ENCODE data around the gene ZC3H11A.
"Not testable (repeated sequence)": the region's sequence is repeated elsewhere in the genome, so short reads cannot be mapped to it uniquely, and the experiment has no call there.

The ZC3H11A gene

GRCh38 chr1:203778789-203779188 is 16.6 kb upstream of the ZC3H11A start:
- TF ChIP-seq CTCF (IDR thresholded peaks at IDR 0.05), result no peak
- Histone ChIP-seq H3K27me3 (ENCODE audit: control insufficient read depth, insufficient read depth, low read length) (no peaks in the 10 kb centered on the region), H3K4me1 (no peaks in the 10 kb centered on the region), H2AFZ (no peak overlapping the region), H3K9me3 (ENCODE audit: control insufficient read depth, low read length) (no peaks in the 10 kb centered on the region), H3K9ac (no peak overlapping the region), H3K79me2 (no peaks in the 10 kb centered on the region), H3K4me3 (ENCODE audit: low read depth, low read length) (no peak overlapping the region), H3K27ac (no peak overlapping the region), H3K4me2 (ENCODE audit: low read length) (no peak overlapping the region), H3K36me3 (ENCODE audit: control insufficient read depth, insufficient read depth, low read length) (no peaks in the 10 kb centered on the region)

GRCh38 chr1:203781962-203782361 is 13.5 kb upstream of the ZC3H11A start:
- Histone ChIP-seq H3K9me3 (ENCODE audit: control insufficient read depth, low read length) (no peaks in the 10 kb centered on the region), H2AFZ (no peak overlapping the region), H3K4me1 (no peaks in the 10 kb centered on the region), H3K36me3 (ENCODE audit: control insufficient read depth, insufficient read depth, low read length) (no peaks in the 10 kb centered on the region), H3K9ac (no peak overlapping the region), H3K4me2 (ENCODE audit: low read length) (no peak overlapping the region), H3K4me3 (ENCODE audit: low read depth, low read length) (no peak overlapping the region), H3K79me2 (no peaks in the 10 kb centered on the region), H3K27me3 (ENCODE audit: control insufficient read depth, insufficient read depth, low read length) (no peaks in the 10 kb centered on the region), H3K27ac (no peak overlapping the region)
- no peak for TF ChIP-seq CTCF (IDR thresholded peaks at IDR 0.05)

GRCh38 chr1:203789966-203790365 is 5.5 kb upstream of the ZC3H11A start:
- H3K27ac ChIP-seq, result no peak overlapping the region
- no peak overlapping the region for H2AFZ ChIP-seq
- H3K9me3 ChIP-seq (ENCODE audit: control insufficient read depth, low read length), result no peaks in the 10 kb centered on the region
- H3K9ac ChIP-seq, result no peak overlapping the region
- H3K4me3 ChIP-seq (ENCODE audit: low read depth, low read length), result no peak overlapping the region
- no peaks in the 10 kb centered on the region for H3K4me1 ChIP-seq
- no peaks in the 10 kb centered on the region for H3K79me2 ChIP-seq
- H3K36me3 ChIP-seq (ENCODE audit: control insufficient read depth, insufficient read depth, low read length), result no peaks in the 10 kb centered on the region
- no peak for TF ChIP-seq CTCF (IDR thresholded peaks at IDR 0.05)
- H3K4me2 ChIP-seq (ENCODE audit: low read length), result no peak overlapping the region
- H3K27me3 ChIP-seq (ENCODE audit: control insufficient read depth, insufficient read depth, low read length), result no peaks in the 10 kb centered on the region

GRCh38 chr1:203791498-203791897 is 3.9 kb upstream of the ZC3H11A start:
- Histone ChIP-seq H3K36me3 (ENCODE audit: control insufficient read depth, insufficient read depth, low read length) (no peaks in the 10 kb centered on the region), H3K4me1 (no peaks in the 10 kb centered on the region), H3K4me2 (ENCODE audit: low read length) (no peak overlapping the region), H2AFZ (no peak overlapping the region), H3K4me3 (ENCODE audit: low read depth, low read length) (no peak overlapping the region), H3K27ac (no peak overlapping the region), H3K27me3 (ENCODE audit: control insufficient read depth, insufficient read depth, low read length) (no peaks in the 10 kb centered on the region), H3K9me3 (ENCODE audit: control insufficient read depth, low read length) (no peaks in the 10 kb centered on the region), H3K79me2 (peaks cover 5% of the 10 kb centered on the region), H3K9ac (no peak overlapping the region)
- no peak for TF ChIP-seq CTCF (IDR thresholded peaks at IDR 0.05)

GRCh38 chr1:203792486-203792885 is 2.9 kb upstream of the ZC3H11A start:
- Histone ChIP-seq H3K36me3 (ENCODE audit: control insufficient read depth, insufficient read depth, low read length) (no peaks in the 10 kb centered on the region), H3K4me2 (ENCODE audit: low read length) (no peak overlapping the region), H3K9ac (no peak overlapping the region), H3K4me3 (ENCODE audit: low read depth, low read length) (no peak overlapping the region), H3K27me3 (ENCODE audit: control insufficient read depth, insufficient read depth, low read length) (no peaks in the 10 kb centered on the region), H3K9me3 (ENCODE audit: control insufficient read depth, low read length) (no peaks in the 10 kb centered on the region), H3K79me2 (peaks cover 8% of the 10 kb centered on the region), H3K27ac (no peak overlapping the region), H3K4me1 (peaks cover 5% of the 10 kb centered on the region), H2AFZ (no peak overlapping the region)
- TF ChIP-seq CTCF (IDR thresholded peaks at IDR 0.05), result no peak

- Histone ChIP-seq H3K79me2 (peaks cover 18% of the 10 kb centered on the region), H3K4me1 (peaks cover 11% of the 10 kb centered on the region)
- H2AFZ ChIP-seq; H3K9me3 ChIP-seq (ENCODE audit: control insufficient read depth, low read length); H3K4me3 ChIP-seq (ENCODE audit: low read depth, low read length); H3K27ac ChIP-seq; H3K9ac ChIP-seq; H3K27me3 ChIP-seq (ENCODE audit: control insufficient read depth, insufficient read depth, low read length); H3K36me3 ChIP-seq (ENCODE audit: control insufficient read depth, insufficient read depth, low read length); H3K4me2 ChIP-seq (ENCODE audit: low read length): not testable (repeated sequence)
These were observed 1.9 kb upstream of the ZC3H11A start for GRCh38 chr1:203793561-203793960.

Data from parathyroid adenoma (tissue), 2 donors.